K562 (cell line): ENCODE measurements around the gene TMEM132D. TPM values are rescaled to one million over a fixed set of nuclear protein-coding genes. Genes with fewer than 3 reads are reported as not detected.

Experiments
- ATAC-seq: fragments of 200-7000 bp; cut with Tn5 transposase; 3 replicates; pipeline ENCODE4 v1.9.1; 2020; ENCODE audit warnings: moderate library complexity
- BruUV-seq: library from RNA; stranded (reverse); fragments of 400-500 nt; replicated peaks from 2 replicates; lab custom pipeline; 2021; lab: Mats Ljungman, UMichigan
- CTCF ChIA-PET: fragments of 300-600 bp; formaldehyde crosslinking; extraction: SDS; loops from one replicate; lab custom pipeline; 2021; ENCODE audit warnings: low intra/inter-chr PET ratio; lab: Yijun Ruan, JAX
- POLR2A ChIA-PET: fragments of 300-600, 350-650 bp; sonication (Branson Sonifier 250); formaldehyde crosslinking; extraction: SDS; loops from one replicate; lab custom pipeline; 2021; ENCODE audit warnings: antibody characterized with exemption, inconsistent platforms; lab: Yijun Ruan, JAX
- DNase-seq, 4 experiments: peaks; one replicate each; pipeline versions ENCODE4 v3.0.0 to v3.0.0-alpha.2; 2011 to 2018; ENCODE audit warnings: low spot score in 3 of 4, mixed read lengths in 3 of 4; ENCODE audit errors: extremely low read depth in 1 of 4
- FAIRE-seq: peaks from 2 replicates; lab custom pipeline; 2011; peaks lifted over from hg19 to GRCh38; lab: Jason Lieb, UNC
- H2AFZ ChIP-seq: 2 replicates; pipeline ENCODE4 v1.6.0; 2011; ENCODE audit warnings: low read depth, low read length, control low read depth, inconsistent platforms
- H3K27ac ChIP-seq: fragments of 200-600 bp; 3 replicates; pipeline ENCODE4 v1.8.0; 2011; ENCODE audit warnings: low read depth, mild to moderate bottlenecking, control low read depth, inconsistent platforms, low read length, moderate library complexity, mixed read lengths; ENCODE audit errors: extremely low read depth
- H3K27me3 ChIP-seq, 2 experiments: fragments of 300-600 bp in 1 of 2; 2 replicates in 1 of 2; 3 replicates in 1 of 2; pipeline versions ENCODE4 v1.6.0 to v1.8.0; 2011; ENCODE audit warnings: inconsistent platforms in 2 of 2, low read length in 2 of 2, mild to moderate bottlenecking in 1 of 2, mixed read lengths in 1 of 2, moderate library complexity in 1 of 2; ENCODE audit not compliant: control insufficient read depth in 2 of 2, insufficient read depth in 2 of 2
- H3K36me3 ChIP-seq: fragments of 300-600 bp; 3 replicates; pipeline ENCODE4 v1.8.0; 2011; ENCODE audit warnings: mild to moderate bottlenecking, low read length, inconsistent platforms; ENCODE audit not compliant: control insufficient read depth, insufficient read depth
- H3K4me1 ChIP-seq, 2 experiments: fragments of 200-600 bp in 1 of 2; replicated peaks in 1 of 2; 2 replicates in 1 of 2; 3 replicates in 1 of 2; pipeline versions ENCODE4 v1.5.1 to v1.8.0; 2011; ENCODE audit warnings: inconsistent platforms in 2 of 2, low read length in 2 of 2, mild to moderate bottlenecking in 1 of 2, mixed read lengths in 1 of 2, moderate library complexity in 1 of 2; ENCODE audit not compliant: control insufficient read depth in 2 of 2, insufficient read depth in 2 of 2
- H3K4me2 ChIP-seq: 2 replicates; pipeline ENCODE4 v1.6.1; 2011; ENCODE audit warnings: low read length, control low read depth, inconsistent platforms, mixed read lengths; ENCODE audit not compliant: insufficient read depth
- H3K4me3 ChIP-seq: fragments of 200-600 bp; sonication (generic), shearing (Covaris generic); 2 replicates; pipeline ENCODE4 v1.5.1; 2016; ENCODE audit warnings: control low read depth, inconsistent platforms
- H3K79me2 ChIP-seq: fragments of 200-600 bp; 3 replicates; pipeline ENCODE4 v1.8.0; 2011; ENCODE audit warnings: low read length, inconsistent platforms; ENCODE audit not compliant: control insufficient read depth, insufficient read depth
- H3K9ac ChIP-seq, 2 experiments: 2 replicates each; pipeline versions ENCODE4 v1.6.0 to v1.6.1; 2011; ENCODE audit warnings: low read depth in 2 of 2, low read length in 2 of 2, control low read depth in 1 of 2, inconsistent platforms in 1 of 2, mild to moderate bottlenecking in 1 of 2, mixed read lengths in 1 of 2; ENCODE audit not compliant: insufficient read depth in 1 of 2
- H3K9me1 ChIP-seq: one replicate; pipeline ENCODE4 v1.6.0; 2011; ENCODE audit warnings: inconsistent platforms, mild to moderate bottlenecking, low read length, moderate library complexity; ENCODE audit not compliant: control insufficient read depth, insufficient read depth
- H3K9me3 ChIP-seq: replicated peaks from 2 replicates; pipeline ENCODE4 v1.5.1; 2011; ENCODE audit warnings: low read depth, low read length, inconsistent platforms; ENCODE audit not compliant: control insufficient read depth, insufficient read depth
- H4K20me1 ChIP-seq: replicated peaks from 2 replicates; pipeline ENCODE4 v1.6.1; 2011; ENCODE audit warnings: low read length, inconsistent platforms, mixed read lengths; ENCODE audit not compliant: control insufficient read depth, insufficient read depth
- CTCFL ChIP-seq: IDR thresholded peaks from 2 replicates; pipeline ENCODE4 v1.6.1; 2011; ENCODE audit warnings: borderline replicate concordance, low read depth, mild to moderate bottlenecking, moderate library complexity, low read length; ENCODE audit not compliant: insufficient read depth, poor library complexity, severe bottlenecking
- E2F5 ChIP-seq: sonication (generic); formaldehyde crosslinking; IDR thresholded peaks from 2 replicates; pipeline ENCODE4 v1.8.0; 2022; ENCODE audit warnings: mild to moderate bottlenecking, missing genetic modification reagents
- ESRRA ChIP-seq: fragments of 450-650 bp; IDR thresholded peaks from 2 replicates; pipeline ENCODE4 v1.6.1; 2014; ENCODE audit warnings: low read depth, mild to moderate bottlenecking, moderate library complexity, borderline replicate concordance
- KAT2B ChIP-seq: IDR thresholded peaks from one replicate; pipeline ENCODE4 v1.6.1; 2012; ENCODE audit warnings: low read depth, mild to moderate bottlenecking, control low read depth, inconsistent platforms, low read length, moderate library complexity
- KLF10 ChIP-seq: fragments of 250-450 bp; sonication (Bioruptor Pico); IDR thresholded peaks from 2 replicates; pipeline ENCODE4 v1.6.1; 2021; ENCODE audit warnings: matching md5 sums
- PHB ChIP-seq: fragments of 250-450 bp; sonication (Bioruptor Pico); IDR thresholded peaks from 2 replicates; pipeline ENCODE4 v1.5.0; 2021
- WGBS: fragments of 100-300 bp; shearing (Covaris generic); methylation state at CpG from one replicate; pipeline ENCODE4 v1.1.6; 2016; ENCODE audit warnings: low coverage, mixed read lengths; ENCODE audit not compliant: insufficient coverage; ENCODE audit errors: missing lambda C conversion rate; 5-methylcytosine and 5-hydroxymethylcytosine counted together
- in situ Hi-C: fragments of 300-500 bp; cut with MboI; formaldehyde crosslinking; loops from 4 replicates; pipeline ENCODE4 v1.15.0; 2018; ENCODE audit warnings: inconsistent platforms, mixed read lengths
- intact Hi-C: fragments of 100-400 bp; cut with micrococcal nuclease; formaldehyde crosslinking; loops from 2 replicates; pipeline ENCODE4 v1.14.2; 2022
- polyA plus RNA-seq, 8 experiments: library from polyadenylated mRNA; depleted of rRNA in 4 of 8; stranded (reverse) in 5 of 8; unstranded in 3 of 8; fragments of >200 nt; fragmentation: Nextera tagmentation in 2 of 8; fragmentation: Illumina TruSeq in 1 of 8; extraction: Ambion mirVana in 2 of 8; extraction: Trizol in 1 of 8; gene quantifications; 2 replicates each; pipeline versions ENCODE4 v1.2.1 to v1.2.3, GENCODE V29; 2011 to 2014; ENCODE audit warnings: inconsistent platforms in 1 of 8, missing spikeins in 1 of 8
- total RNA-seq, 7 experiments: library from RNA; depleted of rRNA in 6 of 7; stranded (reverse); fragments of >200 nt in 6 of 7; fragmentation: Illumina TruSeq in 2 of 7; extraction: Trizol in 2 of 7; gene quantifications; 2 replicates each; pipeline versions ENCODE4 v1.2.1 to v1.2.3, GENCODE V29; 2011 to 2021; ENCODE audit warnings: low replicate concordance in 1 of 7
- TF ChIP-seq, protein P1 (sequence below): IDR thresholded peaks from 2 replicates; pipeline ENCODE4 v1.6.1; 2011; ENCODE audit not compliant: insufficient read length; ENCODE audit errors: extremely low read depth

The TMEM132D gene
- total and polyA plus RNA-seq, 9 of the 15 experiments (the other 6 are each of a cell fraction or from before 2014, with no cell fraction given): not detected

DNA sequence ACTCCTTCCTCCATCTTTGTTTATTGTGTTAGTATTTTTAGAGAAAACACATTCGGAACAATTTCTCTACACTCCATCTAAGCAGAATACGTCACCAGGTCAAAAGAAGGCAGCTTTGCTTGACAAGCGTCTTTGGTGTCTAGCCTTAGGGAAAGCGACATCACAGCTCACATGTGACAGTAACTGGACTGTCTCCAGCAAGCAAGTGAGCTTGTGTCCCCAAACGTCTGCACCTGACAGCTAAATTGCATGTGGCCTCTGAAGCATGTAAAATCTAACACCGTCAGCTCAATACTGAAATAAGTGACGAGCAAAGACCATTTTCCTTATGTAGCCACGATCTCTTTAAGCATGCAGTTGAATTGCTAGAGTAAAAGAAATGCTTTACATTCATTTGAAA lies 540.8 kb downstream of the TMEM132D start:
- FAIRE-seq: no peak
- intact Hi-C loops: no loop called here
- BruUV-seq: no TSS peak

More for the DNA sequence above, 540.8 kb downstream of the TMEM132D start:
- POLR2A ChIA-PET: no interaction called here
- Histone ChIP-seq H3K9ac (no peak overlapping the region), H3K36me3 (no peaks in the 10 kb centered on the region), H3K9me3 (no peaks in the 10 kb centered on the region), H3K27ac (no peak overlapping the region), H3K9me1 (no peaks in the 10 kb centered on the region), H4K20me1 (no peaks in the 10 kb centered on the region), H3K4me3 (no peak overlapping the region), H2AFZ (no peak overlapping the region), H3K4me2 (no peak overlapping the region), H3K4me1 (no peaks in the 10 kb centered on the region), H3K27me3 (peaks cover 0 to 4% of the 10 kb centered on the region in 2 experiments; a peak in 1 of 5 replicates), H3K79me2 (no peaks in the 10 kb centered on the region)
- TF ChIP-seq PHB (CRISPR knock-in tag) (no peak), CTCFL (no peak), E2F5 (no peak), KAT2B (no peak), ESRRA (no peak), KLF10 (CRISPR knock-in tag) (no peak)
- TF ChIP-seq, protein P1, sequence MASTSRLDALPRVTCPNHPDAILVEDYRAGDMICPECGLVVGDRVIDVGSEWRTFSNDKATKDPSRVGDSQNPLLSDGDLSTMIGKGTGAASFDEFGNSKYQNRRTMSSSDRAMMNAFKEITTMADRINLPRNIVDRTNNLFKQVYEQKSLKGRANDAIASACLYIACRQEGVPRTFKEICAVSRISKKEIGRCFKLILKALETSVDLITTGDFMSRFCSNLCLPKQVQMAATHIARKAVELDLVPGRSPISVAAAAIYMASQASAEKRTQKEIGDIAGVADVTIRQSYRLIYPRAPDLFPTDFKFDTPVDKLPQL: no peak
- in situ Hi-C loops: no loop called here
- whole genome bisulfite sequencing: 0% methylated on average over 8 of the region's 8 CpGs
- DNase-seq (no peak), ATAC-seq (no peak)
- CTCF ChIA-PET: no interaction called here
